Thymus (tissue), 11 donors: ENCODE results near the gene SPACA1. TPM values are rescaled to one million over a fixed set of nuclear protein-coding genes. Genes with fewer than 3 reads are reported as not detected.

ENCODE experiments used
- DNase-seq, 9 donors: peaks; one replicate each; pipeline ENCODE4 v3.0.0-alpha.2; 2013; ENCODE audit warnings: low spot score in 9 of 9, low read depth in 6 of 9, missing footprints in 1 of 9
- H3K27ac ChIP-seq, 2 donors: one replicate each; pipeline ENCODE4 v1.5.1; 2013; ENCODE audit warnings: control low read depth in 1 of 2, low read depth in 1 of 2, low read length in 1 of 2, mild to moderate bottlenecking in 1 of 2, moderate library complexity in 1 of 2
- H3K27me3 ChIP-seq, 2 donors: one replicate each; pipeline ENCODE4 v1.5.1; 2013; ENCODE audit warnings: low read length in 1 of 2; ENCODE audit not compliant: control insufficient read depth in 2 of 2, insufficient read depth in 1 of 2
- H3K36me3 ChIP-seq, 2 donors: one replicate each; pipeline ENCODE4 v1.5.1; 2013; ENCODE audit warnings: low read length in 1 of 2, mild to moderate bottlenecking in 1 of 2, moderate library complexity in 1 of 2; ENCODE audit not compliant: control insufficient read depth in 2 of 2, insufficient read depth in 2 of 2
- H3K4me1 ChIP-seq, 2 donors: one replicate each; pipeline ENCODE4 v1.5.1; 2013; ENCODE audit warnings: low read length in 2 of 2; ENCODE audit not compliant: control insufficient read depth in 2 of 2, insufficient read depth in 2 of 2
- H3K4me3 ChIP-seq, 2 donors: one replicate each; pipeline ENCODE4 v1.5.1; 2013; ENCODE audit warnings: low read length in 2 of 2, control low read depth in 1 of 2, mild to moderate bottlenecking in 1 of 2
- H3K9me3 ChIP-seq, 2 donors: one replicate each; pipeline ENCODE4 v1.5.1; 2013; ENCODE audit warnings: low read length in 1 of 2, mild to moderate bottlenecking in 1 of 2; ENCODE audit not compliant: control insufficient read depth in 2 of 2, insufficient read depth in 1 of 2
- WGBS: extraction: QIAGEN DNeasy Blood & Tissue Kit; methylation state at CpG from one replicate; pipeline ENCODE4 v1.1.7; 2013; 5-methylcytosine and 5-hydroxymethylcytosine counted together
- polyA plus RNA-seq: library from polyadenylated mRNA; stranded (reverse); fragments of 200-250 nt; gene quantifications from one replicate; pipeline ENCODE4 v1.2.3, GENCODE V29; 2013
- total RNA-seq: library from RNA; stranded (reverse); fragments of 120-200 nt; gene quantifications from one replicate; pipeline ENCODE4 v1.2.4, GENCODE V29; 2013
- donor health status: healthy.

Gene SPACA1
- total and polyA plus RNA-seq, 2 donors: 0.02 TPM; not detected in 1

GRCh38 chr6:88020439-88020838, 27.2 kb upstream of the SPACA1 start:
- H3K9me3 ChIP-seq: no peaks in the 10 kb centered on the region
- H3K4me1 ChIP-seq: no peaks in the 10 kb centered on the region
- 82% methylated on average over 6 of the region's 6 CpGs for WGBS
- H3K27me3 ChIP-seq: no peaks in the 10 kb centered on the region
- no peak for DNase-seq
- no peak overlapping the region for H3K27ac ChIP-seq
- H3K4me3 ChIP-seq: no peak overlapping the region
- no peaks in the 10 kb centered on the region for H3K36me3 ChIP-seq

DNA sequence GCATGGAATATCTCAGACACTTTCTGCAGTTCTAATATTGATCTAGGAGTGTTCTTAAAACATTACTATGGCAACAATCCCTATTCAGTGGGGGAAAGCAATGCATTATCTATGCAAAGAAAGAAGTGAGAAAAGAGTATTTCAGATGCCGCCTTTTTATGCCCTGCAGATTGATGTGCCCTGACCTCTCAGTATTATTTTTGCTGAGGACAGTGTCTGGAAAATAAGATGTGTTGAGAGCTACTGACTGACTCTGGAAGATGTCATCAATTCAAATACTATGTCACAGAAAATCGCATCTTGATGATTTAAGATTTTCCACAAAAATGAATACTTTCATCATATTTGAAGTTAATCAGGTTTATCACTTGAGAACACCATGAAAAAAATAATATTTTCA, 22.9 kb upstream of the SPACA1 start:
- H3K4me3 ChIP-seq: no peak overlapping the region
- no peak for DNase-seq
- 97% methylated on average over 2 of the region's 2 CpGs for WGBS
- H3K4me1 ChIP-seq: no peaks in the 10 kb centered on the region
- no peaks in the 10 kb centered on the region for H3K27me3 ChIP-seq
- peaks cover 0 to 4% of the 10 kb centered on the region in 2 donors for H3K9me3 ChIP-seq
- H3K36me3 ChIP-seq: no peaks in the 10 kb centered on the region
- no peak overlapping the region for H3K27ac ChIP-seq

- no peak for DNase-seq
- Histone ChIP-seq H3K9me3 (peaks cover 0 to 8% of the 10 kb centered on the region in 2 donors), H3K27ac (no peak overlapping the region), H3K4me1 (no peaks in the 10 kb centered on the region), H3K36me3 (no peaks in the 10 kb centered on the region), H3K27me3 (no peaks in the 10 kb centered on the region), H3K4me3 (no peak overlapping the region)
- 94% methylated on average over 1 of the region's 1 CpG for WGBS
Measured at GRCh38 chr6:88031550-88031949, 16.1 kb upstream of the SPACA1 start.

DNA sequence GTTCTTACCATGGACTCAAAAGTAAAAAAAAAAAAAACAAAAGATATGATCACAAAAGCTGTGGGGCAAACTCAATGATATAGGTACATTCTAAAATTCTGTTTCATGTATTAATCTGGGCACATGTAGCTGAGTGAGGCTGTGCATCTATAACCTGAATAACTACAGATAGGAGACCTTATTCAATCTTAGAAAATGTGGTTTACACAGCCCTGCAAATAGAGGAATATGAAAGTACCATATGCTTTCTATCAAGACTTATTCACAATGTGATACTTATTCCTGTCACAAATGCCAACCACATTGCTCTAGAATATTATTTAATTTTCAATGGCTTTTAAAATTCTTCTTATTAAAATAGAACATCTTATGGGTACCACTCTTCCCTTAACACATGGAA, 3.1 kb upstream of the SPACA1 start:
- H3K9me3 ChIP-seq: peaks cover 0 to 7% of the 10 kb centered on the region in 2 donors
- H3K4me1 ChIP-seq: no peaks in the 10 kb centered on the region
- H3K4me3 ChIP-seq: no peak overlapping the region
- no peak for DNase-seq
- no peak overlapping the region for H3K27ac ChIP-seq
- H3K27me3 ChIP-seq: peaks cover 0 to 11% of the 10 kb centered on the region in 2 donors
- H3K36me3 ChIP-seq: no peaks in the 10 kb centered on the region

GRCh38 chr6:88045521-88046136, 2.0 kb upstream of the SPACA1 start:
- Histone ChIP-seq H3K9me3 (peaks cover 0 to 7% of the 10 kb centered on the region in 2 donors), H3K4me3 (no peak overlapping the region), H3K36me3 (no peaks in the 10 kb centered on the region), H3K27ac (no peak overlapping the region), H3K4me1 (no peaks in the 10 kb centered on the region), H3K27me3 (peaks cover 0 to 11% of the 10 kb centered on the region in 2 donors)
- no peak for DNase-seq
- WGBS: 88% methylated on average over 1 of the region's 1 CpG

DNA sequence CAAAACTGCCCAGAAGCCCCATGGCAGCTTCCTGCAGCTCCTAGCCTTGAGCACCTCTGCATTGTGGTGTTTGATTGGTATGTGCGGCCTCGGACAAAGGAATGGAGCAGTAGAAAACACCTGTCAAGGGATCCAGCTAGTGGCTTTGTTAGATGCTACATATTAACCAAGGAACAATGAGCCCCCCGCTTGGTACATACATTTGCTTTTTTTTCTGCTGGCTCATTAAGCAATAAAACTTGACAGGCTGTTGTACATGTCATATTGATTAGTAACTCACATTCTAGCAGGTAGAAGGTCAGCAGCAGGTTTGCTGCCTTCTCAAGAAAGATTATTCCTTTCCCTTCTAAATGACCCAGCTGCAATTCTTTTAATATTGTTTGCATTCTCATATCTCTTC, 937 bp downstream of the SPACA1 start:
- Histone ChIP-seq H3K36me3 (no peaks in the 10 kb centered on the region), H3K27me3 (peaks cover 0 to 11% of the 10 kb centered on the region in 2 donors), H3K4me1 (no peaks in the 10 kb centered on the region), H3K4me3 (no peak overlapping the region), H3K9me3 (peaks cover 0 to 7% of the 10 kb centered on the region in 2 donors), H3K27ac (no peak overlapping the region)
- 97% methylated on average over 3 of the region's 3 CpGs for WGBS
- DNase-seq: no peak

- no peaks in the 10 kb centered on the region for H3K36me3 ChIP-seq
- no peak overlapping the region for H3K27ac ChIP-seq
- H3K4me1 ChIP-seq: no peaks in the 10 kb centered on the region
- WGBS: 85% methylated on average over 4 of the region's 4 CpGs
- peaks cover 0 to 7% of the 10 kb centered on the region in 2 donors for H3K9me3 ChIP-seq
- H3K4me3 ChIP-seq: no peak overlapping the region
- no peak for DNase-seq
- peaks cover 0 to 11% of the 10 kb centered on the region in 2 donors for H3K27me3 ChIP-seq
Measured at GRCh38 chr6:88050140-88050818, 2.6 kb downstream of the SPACA1 start.

DNA sequence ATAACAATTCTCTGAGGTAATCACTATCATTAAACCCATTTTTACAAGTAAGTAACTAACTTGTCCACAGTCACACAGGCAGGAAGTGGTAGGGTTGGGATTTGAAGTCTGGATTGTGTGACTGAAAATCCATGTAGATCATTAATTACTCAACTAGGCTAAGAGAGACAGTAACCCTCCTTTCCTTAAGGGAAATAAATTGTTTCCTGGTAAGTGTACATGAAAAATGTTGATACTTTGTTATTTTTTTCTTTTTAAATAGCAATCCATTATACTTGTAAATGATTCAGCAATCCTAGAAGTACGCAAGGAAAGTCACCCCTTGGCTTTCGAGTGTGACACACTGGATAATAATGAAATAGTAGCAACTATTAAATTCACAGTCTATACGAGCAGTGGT, 11.6 kb downstream of the SPACA1 start:
- no peaks in the 10 kb centered on the region for H3K36me3 ChIP-seq
- no peaks in the 10 kb centered on the region for H3K9me3 ChIP-seq
- H3K4me3 ChIP-seq: no peak overlapping the region
- H3K27ac ChIP-seq: no peak overlapping the region
- 94% methylated on average over 3 of the region's 3 CpGs for WGBS
- H3K4me1 ChIP-seq: no peaks in the 10 kb centered on the region
- no peaks in the 10 kb centered on the region for H3K27me3 ChIP-seq
- no peak for DNase-seq

GRCh38 chr6:88062376-88062775, 14.7 kb downstream of the SPACA1 start:
- no peak overlapping the region for H3K4me3 ChIP-seq
- no peaks in the 10 kb centered on the region for H3K27me3 ChIP-seq
- H3K36me3 ChIP-seq: no peaks in the 10 kb centered on the region
- no peak for DNase-seq
- no peak overlapping the region for H3K27ac ChIP-seq
- H3K9me3 ChIP-seq: no peaks in the 10 kb centered on the region
- 90% methylated on average over 1 of the region's 1 CpG for WGBS
- no peaks in the 10 kb centered on the region for H3K4me1 ChIP-seq
